HG02943 (cell line): Measurements from ENCODE around the gene EWSR1.
"Not testable (repeated sequence)": the region's sequence is repeated elsewhere in the genome, so short reads cannot be mapped to it uniquely, and the experiment has no call there.

Experiments
- ATAC-seq: cut with Tn5 transposase; IDR thresholded peaks from one replicate; pipeline ENCODE4 v1.9.1; 2021; ENCODE audit warnings: mild to moderate bottlenecking, low read depth, moderate library complexity; ENCODE audit not compliant: unreplicated experiment

The EWSR1 gene

GRCh38 chr22:29334696-29335344, 66.8 kb downstream of the EWSR1 start:
- ATAC-seq = no peak

GRCh38 chr22:29335656-29336055, 67.6 kb downstream of the EWSR1 start:
- no peak for ATAC-seq

- ATAC-seq = no peak
Measured at GRCh38 chr22:29336751-29337490, 68.9 kb downstream of the EWSR1 start.

- no peak for ATAC-seq
Measured at GRCh38 chr22:29337631-29338284, 69.7 kb downstream of the EWSR1 start.

GRCh38 chr22:29338398-29338797, 70.3 kb downstream of the EWSR1 start:
- no peak for ATAC-seq

GRCh38 chr22:29339381-29340235, 71.5 kb downstream of the EWSR1 start:
- no peak for ATAC-seq

GRCh38 chr22:29340566-29340965, 72.5 kb downstream of the EWSR1 start:
- no peak for ATAC-seq

GRCh38 chr22:29341056-29341848, 73.2 kb downstream of the EWSR1 start:
- no peak for ATAC-seq

- no peak for ATAC-seq
Measured at GRCh38 chr22:29341849-29342127, 73.7 kb downstream of the EWSR1 start.

- ATAC-seq = no peak
Measured at GRCh38 chr22:29342177-29342576, 74.1 kb downstream of the EWSR1 start.

GRCh38 chr22:29342577-29343312, 74.7 kb downstream of the EWSR1 start:
- no peak for ATAC-seq

- ATAC-seq = no peak
Measured at GRCh38 chr22:29343313-29343805, 75.3 kb downstream of the EWSR1 start.

GRCh38 chr22:29344137-29344536, 76.1 kb downstream of the EWSR1 start:
- no peak for ATAC-seq

- ATAC-seq = not testable (repeated sequence)
Measured at GRCh38 chr22:29344889-29345288, 76.8 kb downstream of the EWSR1 start.

- ATAC-seq = no peak
Measured at GRCh38 chr22:29345932-29346331, 77.9 kb downstream of the EWSR1 start.

GRCh38 chr22:29346659-29347058, 78.6 kb downstream of the EWSR1 start:
- ATAC-seq = no peak

GRCh38 chr22:29348041-29348440, 80.0 kb downstream of the EWSR1 start:
- no peak for ATAC-seq

- no peak for ATAC-seq
Measured at GRCh38 chr22:29348956-29349355, 80.9 kb downstream of the EWSR1 start.
